Raji (cell line): ENCODE measurements around the gene A3GALT2.

Experiments used
- POLR2A ChIP-seq: IDR thresholded peaks from 2 replicates; pipeline ENCODE4 v1.6.1; 2011; ENCODE audit warnings: low read depth, low read length, control low read depth; ENCODE audit not compliant: insufficient read depth

Gene A3GALT2

DNA sequence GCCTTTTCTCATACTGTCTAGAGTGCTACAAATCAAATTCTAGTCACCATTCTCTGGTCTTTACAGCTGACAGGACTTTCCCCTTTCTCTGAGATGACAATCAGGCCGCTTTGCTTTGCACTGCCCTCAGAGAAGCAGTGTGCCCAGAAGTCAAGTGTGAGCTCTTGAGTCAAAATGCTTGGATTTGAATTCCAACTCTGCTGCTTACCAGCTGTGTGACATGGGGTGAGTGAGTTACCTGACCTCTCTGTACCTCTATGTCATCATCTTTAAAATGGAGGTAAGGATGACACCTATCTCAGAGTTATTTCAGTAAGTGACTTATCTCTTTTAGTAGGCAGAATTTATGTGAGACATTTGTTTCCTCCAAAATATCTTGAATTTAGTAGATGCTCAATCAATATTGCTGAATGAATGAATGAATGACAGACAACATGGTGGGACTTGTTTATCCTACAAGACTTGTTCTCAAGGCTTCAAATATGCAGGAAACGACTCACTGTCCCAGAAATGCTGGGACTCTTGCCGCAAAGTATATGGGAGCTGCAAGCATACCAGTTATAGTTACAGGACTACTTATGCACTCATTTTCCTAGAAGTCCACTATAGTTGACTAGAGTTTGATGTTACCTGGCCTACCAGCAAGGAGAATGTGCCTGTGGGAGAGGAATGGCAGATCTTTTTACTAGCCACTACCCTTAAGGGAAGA lies 38.1 kb upstream of the A3GALT2 start:
- no peak for TF ChIP-seq POLR2A

DNA sequence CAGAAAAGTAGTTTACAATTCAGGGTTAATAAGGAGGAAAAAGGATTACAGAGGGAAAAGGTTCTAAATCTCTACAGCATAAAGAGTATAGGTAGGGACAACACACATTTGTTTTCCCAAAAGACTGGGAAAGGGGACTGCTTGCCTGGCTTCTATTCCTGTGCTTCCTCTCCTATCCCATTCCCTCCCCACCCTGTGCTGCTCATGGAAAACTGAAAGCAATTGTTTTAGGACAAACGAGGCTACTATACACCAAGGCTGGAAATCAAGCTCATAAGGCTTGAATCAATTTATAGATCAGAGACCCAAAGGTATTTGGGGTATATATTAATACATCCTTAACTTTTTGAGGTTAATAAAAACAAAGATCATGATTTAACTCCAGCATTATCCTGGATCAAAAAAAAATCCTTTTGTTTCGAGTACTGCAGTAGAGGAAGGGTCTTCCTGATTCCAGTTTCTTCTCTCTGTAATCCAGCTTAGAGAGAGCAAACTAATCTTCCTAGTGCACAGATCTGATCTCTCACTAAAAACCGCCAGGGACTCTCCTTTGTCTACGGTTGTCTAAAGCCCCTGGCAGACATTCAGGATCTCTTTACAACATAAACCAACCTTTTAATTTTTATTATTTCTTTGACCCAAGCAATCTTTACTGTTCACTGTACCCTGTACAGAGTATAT lies 37.4 kb upstream of the A3GALT2 start:
- no peak for TF ChIP-seq POLR2A

DNA sequence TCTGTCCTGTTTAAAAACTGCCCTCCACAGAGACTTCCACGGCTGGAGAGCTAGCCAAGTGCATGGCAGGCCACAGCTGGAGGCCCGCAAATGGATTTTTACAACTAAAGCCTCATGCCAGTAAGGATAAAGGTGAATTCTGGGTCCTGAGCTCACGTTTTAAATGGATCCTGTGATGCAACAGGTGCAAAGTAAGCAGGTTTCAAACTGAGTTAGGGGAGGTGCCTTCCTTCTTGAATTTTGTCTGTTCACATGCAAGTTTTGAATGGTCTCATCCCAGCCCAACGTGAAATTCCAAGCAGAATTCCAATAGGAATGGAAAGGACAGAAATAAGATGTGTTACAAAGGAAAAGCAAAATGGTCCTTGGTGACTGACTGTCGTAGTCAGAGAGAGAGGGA lies 36.2 kb upstream of the A3GALT2 start:
- no peak for TF ChIP-seq POLR2A

DNA sequence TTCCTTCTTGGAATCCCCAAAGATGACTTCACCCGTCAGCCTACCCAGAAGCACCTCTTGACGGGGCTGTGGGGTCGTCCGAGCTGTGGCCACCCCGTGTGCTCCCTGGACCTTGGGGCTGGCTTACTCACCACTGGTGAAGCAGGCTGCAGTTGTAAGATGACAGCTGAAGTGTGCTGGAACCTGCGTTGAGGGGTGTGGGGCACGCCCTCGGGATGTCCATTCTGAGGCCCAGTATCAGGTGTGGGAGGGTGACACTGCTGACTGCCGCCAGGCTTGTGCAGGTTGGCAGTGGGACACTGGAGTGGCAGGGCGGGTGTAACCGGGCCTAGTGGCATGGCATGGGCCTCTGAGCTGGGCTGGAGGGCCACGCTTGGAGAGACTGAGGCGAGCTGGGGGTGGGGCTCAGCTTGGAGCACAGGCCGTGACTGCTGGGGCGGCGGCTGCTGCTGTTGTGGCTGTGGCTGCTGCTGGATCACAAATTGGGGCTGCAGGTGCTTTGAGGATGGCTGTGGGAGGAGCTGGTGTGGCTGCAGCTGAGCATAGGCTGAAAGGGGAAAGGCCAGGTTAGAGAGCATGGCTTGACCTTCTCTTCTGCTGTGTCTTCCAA lies 33.9 kb upstream of the A3GALT2 start:
- TF ChIP-seq POLR2A = no peak

DNA sequence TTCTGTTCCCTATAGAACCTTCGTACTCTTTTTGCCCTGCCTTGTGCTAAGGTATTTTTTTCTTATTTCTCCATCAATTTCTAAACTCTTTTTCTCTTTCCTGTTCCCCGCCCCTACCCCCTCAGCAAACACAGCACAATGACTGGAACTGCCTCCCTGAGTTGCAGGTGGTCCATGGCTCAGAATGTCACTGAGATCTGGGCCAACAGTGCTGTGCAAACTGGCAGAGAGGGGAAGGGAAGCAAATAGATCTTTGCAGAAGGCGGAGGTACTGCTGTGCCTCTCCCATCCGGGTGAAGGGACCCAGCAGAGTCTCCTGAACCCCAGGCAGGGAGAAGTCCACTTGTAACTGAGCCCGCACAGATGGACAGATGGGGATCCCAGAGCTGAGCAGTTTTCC lies 32.6 kb upstream of the A3GALT2 start:
- no peak for TF ChIP-seq POLR2A

DNA sequence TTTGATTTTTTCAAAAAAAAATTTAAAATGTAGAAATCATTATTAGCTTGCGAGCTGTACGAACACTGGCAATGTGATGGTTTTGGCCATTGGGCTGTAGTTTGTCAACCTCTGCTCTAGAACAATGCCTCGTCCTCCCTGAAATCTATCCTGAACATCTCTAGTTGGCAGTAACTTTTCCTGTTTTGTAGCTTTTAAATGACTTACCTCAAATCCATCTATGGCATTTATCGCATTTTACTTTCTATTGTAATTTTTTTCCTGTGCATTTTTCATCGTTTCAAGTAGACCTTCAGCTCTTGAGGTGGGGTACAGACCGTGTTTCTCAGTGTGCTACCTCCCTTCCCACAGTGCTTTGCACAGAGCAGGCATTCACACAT lies 30.4 kb upstream of the A3GALT2 start:
- TF ChIP-seq POLR2A = no peak

DNA sequence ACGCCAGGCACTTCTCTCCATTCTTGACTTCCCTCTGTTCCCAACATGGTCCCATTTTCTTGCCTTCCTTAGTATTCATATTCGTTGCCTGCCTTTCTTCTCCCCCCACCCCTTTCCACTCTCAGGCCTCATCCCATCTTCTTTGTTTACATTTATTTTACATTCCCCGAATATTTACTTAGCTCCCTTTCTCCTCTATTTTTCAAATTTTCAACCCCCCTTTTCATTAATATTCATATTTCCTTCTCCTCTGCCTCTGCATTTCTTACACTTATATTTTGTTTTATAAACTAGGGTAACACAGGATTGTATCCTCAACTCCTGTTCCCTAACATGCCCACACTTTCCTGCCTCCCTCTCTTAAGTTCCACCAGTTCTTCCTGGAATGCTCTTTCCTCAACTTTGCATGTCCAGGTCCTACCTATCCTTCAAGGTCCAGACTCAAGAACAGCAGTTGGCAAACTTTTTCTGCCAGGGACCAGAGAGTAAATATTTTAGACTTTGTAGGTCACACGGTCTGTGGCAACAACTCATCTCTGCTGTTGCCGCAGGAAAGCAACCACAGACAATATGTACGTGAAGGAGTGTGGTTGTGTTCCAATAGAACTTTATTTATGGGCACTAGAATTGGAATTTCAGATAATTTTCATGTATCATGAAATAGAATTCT lies 29.8 kb upstream of the A3GALT2 start:
- no peak for TF ChIP-seq POLR2A

DNA sequence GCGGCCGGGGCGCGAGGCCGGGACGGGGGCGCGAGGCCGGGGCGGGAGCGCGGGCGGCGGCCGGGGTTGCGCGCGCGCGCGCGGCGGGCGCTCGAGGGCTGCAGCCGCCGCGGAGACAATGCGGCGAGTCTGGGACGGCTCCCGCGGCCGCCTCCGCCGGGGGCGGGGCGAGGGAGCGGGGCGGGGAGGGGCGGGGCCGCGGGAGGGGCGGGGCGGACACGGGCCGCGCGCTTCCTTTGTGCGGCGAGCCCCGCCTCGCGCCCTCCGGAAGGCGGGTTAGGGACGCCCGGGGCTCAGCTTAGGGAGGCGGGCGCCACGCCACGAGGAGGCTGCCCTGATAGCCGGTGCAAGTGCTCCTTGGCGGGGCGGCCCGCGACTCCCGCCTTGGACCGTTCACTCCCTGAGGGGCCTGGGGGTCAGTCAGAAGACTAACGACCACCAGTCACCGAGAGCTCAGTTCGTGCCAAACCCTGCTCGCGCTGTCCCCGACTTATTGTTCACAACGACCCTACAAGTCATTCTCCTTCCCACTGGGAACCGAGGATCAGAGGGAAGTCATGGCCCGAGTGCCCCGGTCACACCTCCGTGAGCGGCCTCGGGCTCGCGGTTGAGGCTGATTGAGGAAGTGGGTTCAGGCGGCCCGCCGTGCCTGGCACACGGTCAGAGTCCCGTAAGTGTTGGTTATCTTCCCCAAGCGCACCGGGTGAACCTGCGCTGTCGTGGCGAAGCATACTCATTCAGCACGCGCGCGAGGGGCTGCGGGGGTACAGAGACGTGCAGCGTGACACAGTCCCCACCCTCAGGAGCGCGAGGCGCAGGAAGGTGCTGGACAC lies 29.1 kb upstream of the A3GALT2 start:
- TF ChIP-seq POLR2A = peak; percentile 90

DNA sequence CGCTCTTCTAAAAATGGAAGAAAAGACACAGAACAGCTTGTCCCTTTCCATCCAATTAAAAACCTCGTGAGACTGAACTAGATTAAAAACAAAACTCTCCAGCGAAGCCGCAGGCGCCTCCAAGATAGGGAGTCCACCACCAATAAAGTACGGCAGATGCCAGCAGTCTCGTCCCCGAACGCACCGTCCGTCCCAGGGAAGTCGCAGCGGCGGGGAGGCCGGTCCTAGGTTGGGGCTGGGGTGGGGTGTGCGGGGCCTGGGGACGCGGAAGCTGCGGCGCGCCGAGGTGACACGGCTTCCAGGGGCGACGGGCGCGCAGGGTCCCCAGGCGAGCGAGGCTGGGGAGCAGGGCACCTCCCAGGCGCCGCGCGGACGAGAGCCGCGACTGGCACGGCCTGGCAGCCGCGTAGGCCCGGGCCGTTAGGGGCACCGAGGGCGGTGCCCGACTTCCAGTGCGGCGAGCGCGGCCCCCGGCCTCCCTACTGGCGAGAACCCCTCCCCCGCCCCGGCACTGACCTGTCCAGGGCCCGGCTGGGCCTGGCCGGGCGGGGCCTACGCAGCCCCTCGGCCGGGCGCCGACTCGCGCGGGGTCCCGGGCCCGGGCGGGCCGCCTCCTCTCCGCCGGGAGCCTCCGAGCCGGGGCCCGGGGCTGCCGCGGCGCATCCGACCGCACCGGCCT lies 28.3 kb upstream of the A3GALT2 start:
- TF ChIP-seq POLR2A = no peak

DNA sequence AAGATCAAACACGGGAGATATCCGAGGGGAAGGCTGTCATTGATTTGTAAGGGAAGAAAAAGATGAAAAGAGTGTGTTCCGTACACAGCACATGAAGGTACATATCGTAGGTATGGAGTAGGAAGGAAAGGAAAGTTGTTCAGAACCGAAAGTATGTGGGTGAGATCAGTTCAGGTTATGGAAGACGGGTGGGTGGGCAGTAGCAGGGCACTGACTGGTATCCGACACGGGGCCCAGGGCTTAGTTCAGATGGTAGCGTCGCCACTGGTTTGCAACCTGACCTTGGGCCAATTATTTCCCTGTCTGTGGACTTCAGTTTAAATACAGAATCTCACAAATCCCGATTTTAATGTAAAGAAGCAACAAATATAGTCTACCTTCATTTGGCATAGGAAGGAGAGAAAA lies 27.8 kb upstream of the A3GALT2 start:
- no peak for TF ChIP-seq POLR2A

DNA sequence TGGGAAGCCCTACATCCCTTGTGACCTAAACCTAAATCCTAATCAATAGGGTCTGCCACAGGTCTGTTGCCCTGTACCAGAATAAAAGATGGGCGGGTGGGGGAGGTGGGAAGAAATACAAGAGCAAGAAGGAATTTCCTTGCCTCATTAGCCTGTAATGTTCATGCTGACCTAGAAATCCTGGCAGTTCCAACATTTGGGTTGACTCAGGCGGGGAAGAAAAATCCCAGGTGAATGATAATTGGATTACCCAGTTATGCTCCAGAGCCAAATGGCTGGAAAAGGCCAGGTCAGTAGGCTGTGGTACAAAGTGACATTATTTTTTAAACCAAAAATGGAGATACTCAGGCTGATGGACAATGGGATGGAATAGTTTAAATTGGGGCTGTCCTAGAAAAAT lies 27.3 kb upstream of the A3GALT2 start:
- TF ChIP-seq POLR2A = no peak

DNA sequence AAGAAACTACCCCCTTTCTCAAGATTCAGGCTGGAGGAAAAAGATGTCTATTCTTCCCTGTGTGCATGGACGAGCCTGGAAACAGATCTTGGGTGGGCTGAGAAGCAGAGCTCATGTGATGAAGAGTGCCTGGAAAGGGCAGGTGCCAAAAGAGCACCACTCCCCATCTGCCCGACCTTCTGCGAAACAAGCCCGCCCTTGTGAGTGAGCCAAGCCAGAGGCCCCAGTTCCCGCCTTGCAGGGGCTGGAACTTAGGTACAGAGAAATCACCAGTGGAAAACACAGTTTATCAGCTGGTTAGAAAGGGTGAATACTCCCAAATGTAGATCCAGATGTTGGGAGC lies 26.7 kb upstream of the A3GALT2 start:
- no peak for TF ChIP-seq POLR2A

DNA sequence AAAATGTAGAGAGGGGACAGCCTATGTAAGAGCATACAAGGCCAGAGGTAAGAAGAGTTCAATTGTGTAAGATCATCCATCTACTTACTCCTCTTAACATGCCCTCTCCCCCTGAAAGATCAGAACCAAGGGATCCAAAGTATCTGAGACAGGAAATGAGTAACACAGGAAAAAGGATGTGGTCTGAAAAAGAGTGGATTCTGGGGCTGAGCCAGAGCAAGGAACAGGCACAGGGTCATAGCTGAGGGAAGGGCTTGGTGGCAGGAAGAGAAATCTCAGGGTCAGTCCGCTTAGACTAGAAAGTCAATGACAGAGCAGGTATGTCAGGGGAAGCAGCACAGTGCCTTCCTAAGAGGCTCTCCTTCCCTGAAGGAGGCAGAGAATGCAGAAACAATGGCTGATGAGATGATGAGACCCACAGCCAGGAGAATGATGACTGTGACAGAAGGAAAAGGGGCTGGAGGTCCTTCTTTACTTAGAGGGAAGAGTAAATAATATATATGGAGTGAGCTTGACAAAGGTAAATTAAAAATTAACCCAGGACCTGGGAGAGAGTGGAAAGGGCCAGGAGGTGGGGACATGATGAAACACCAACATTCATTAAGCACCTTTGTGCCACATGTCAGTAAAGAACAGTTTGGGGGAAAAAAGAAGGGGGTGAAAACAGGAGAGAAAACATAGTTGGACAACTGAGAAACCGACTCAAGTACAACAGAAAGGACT lies 26.2 kb upstream of the A3GALT2 start:
- no peak for TF ChIP-seq POLR2A

DNA sequence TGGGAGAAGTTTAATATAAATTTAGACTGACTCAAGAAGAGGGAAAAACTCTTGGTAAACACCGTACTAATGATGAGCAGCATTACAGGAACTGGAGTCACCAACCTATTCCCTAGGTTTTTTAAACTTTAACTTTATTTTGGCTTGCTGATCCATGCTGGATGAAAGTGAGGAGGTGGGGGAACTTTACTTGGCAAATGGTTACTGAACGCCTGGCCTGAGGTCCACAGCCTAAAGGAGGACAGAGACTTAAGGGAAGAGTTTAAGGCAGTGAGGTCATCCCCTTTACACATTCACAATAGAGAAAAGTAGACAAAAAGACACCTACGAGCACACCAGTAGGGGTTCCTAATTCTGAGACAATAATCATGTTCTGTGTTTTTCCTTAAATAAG lies 25.6 kb upstream of the A3GALT2 start:
- no peak for TF ChIP-seq POLR2A
